Breast epithelium (tissue), 3 donors: ENCODE data around the gene SERINC4.

Experiments used
- POLR2A ChIP-seq: fragments of 450-650 bp; IDR thresholded peaks from one replicate; pipeline ENCODE4 v1.6.1; 2016; ENCODE audit warnings: antibody characterized with exemption, mild to moderate bottlenecking, moderate library complexity
- TF ChIP-seq, protein P1 (sequence below), 3 donors: fragments of 450-650 bp; IDR thresholded peaks; one replicate each; pipeline ENCODE4 v1.5.1; 2016 to 2017; ENCODE audit warnings: antibody characterized with exemption in 3 of 3, mild to moderate bottlenecking in 3 of 3, moderate library complexity in 3 of 3

GRCh38 chr15:43845421-43845820 lies 45.4 kb upstream of the SERINC4 start:
- TF ChIP-seq, protein P1, sequence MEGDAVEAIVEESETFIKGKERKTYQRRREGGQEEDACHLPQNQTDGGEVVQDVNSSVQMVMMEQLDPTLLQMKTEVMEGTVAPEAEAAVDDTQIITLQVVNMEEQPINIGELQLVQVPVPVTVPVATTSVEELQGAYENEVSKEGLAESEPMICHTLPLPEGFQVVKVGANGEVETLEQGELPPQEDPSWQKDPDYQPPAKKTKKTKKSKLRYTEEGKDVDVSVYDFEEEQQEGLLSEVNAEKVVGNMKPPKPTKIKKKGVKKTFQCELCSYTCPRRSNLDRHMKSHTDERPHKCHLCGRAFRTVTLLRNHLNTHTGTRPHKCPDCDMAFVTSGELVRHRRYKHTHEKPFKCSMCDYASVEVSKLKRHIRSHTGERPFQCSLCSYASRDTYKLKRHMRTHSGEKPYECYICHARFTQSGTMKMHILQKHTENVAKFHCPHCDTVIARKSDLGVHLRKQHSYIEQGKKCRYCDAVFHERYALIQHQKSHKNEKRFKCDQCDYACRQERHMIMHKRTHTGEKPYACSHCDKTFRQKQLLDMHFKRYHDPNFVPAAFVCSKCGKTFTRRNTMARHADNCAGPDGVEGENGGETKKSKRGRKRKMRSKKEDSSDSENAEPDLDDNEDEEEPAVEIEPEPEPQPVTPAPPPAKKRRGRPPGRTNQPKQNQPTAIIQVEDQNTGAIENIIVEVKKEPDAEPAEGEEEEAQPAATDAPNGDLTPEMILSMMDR (IDR thresholded peaks at IDR 0.05), result no peak
- TF ChIP-seq POLR2A, result no peak
